Heart left ventricle (tissue), 13 donors: ENCODE data around the gene P2RY8.

Experiments used
- POLR2A ChIP-seq, 2 donors: fragments of 450-650 bp; IDR thresholded peaks; one replicate each; pipeline ENCODE4 v1.6.1; 2017; ENCODE audit warnings: antibody characterized with exemption in 2 of 2, mild to moderate bottlenecking in 2 of 2, moderate library complexity in 2 of 2
- TF ChIP-seq, protein P1 (sequence below), 12 donors: fragments of 200-600 bp; sonication (generic) in 4 of 12; IDR thresholded peaks; one replicate each; pipeline versions ENCODE4 v1.5.0 to v1.8.0; 2018 to 2022; ENCODE audit warnings: antibody characterized with exemption in 12 of 12, mild to moderate bottlenecking in 5 of 12
- donor health status: ischemic (EF 13 %, LVEDD 7.1; RV severe dilation, severe dysfunction).
- donor health status: DM: no; HTN: yes; CAD: no.
- donor health status: DM: no; HTN: no; CAD: no.
- donor health status: ischemic (EF 25% LVEDD 6.9; RV normal size, moderate dysfunction).
- donor health status: ischemic (EF 25% LVEDD 5.7; RV mildly dilated, moderate dysfunction).
- donor health status: ischemic (EF 35%, LVEDD 5.7; RV mildly dilated, moderate dysfunction).
- donor health status: nonischemic (EF 11% LVEDD 7.7; RV severe dilation, severe dysfunction).
- donor health status: DM: yes; HTN: yes; CAD: no.
- donor health status: PGD.
- donor health status: ischemic (EF 29% LVEDD 5.4; RV normal size, mild dysfunction).
- donor health status: nonischemic (EF 23%, LVEDD 6.1; RV moderate dilation, normal function).

DNA sequence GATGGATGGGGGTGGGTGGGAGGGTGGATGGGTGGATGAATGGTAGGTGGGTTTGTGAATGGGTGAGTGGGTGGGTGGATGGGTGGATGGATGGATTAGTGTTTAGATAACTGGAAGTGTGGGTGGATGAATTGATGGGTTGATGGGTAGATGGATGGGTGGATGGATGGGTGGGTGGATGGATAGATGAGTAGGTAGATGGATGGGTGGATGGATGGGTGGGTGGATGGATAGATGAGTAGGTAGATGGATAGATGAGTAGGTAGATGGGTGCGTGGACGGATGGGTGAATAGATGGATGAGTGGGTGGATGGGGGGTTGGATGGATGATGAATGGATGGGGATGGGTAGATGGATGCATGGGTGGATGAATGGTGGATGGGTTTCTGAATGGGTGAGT lies 64.0 kb downstream of the P2RY8 start:
- TF ChIP-seq POLR2A (IDR thresholded peaks at IDR 0.05), result no peak
- TF ChIP-seq, protein P1, sequence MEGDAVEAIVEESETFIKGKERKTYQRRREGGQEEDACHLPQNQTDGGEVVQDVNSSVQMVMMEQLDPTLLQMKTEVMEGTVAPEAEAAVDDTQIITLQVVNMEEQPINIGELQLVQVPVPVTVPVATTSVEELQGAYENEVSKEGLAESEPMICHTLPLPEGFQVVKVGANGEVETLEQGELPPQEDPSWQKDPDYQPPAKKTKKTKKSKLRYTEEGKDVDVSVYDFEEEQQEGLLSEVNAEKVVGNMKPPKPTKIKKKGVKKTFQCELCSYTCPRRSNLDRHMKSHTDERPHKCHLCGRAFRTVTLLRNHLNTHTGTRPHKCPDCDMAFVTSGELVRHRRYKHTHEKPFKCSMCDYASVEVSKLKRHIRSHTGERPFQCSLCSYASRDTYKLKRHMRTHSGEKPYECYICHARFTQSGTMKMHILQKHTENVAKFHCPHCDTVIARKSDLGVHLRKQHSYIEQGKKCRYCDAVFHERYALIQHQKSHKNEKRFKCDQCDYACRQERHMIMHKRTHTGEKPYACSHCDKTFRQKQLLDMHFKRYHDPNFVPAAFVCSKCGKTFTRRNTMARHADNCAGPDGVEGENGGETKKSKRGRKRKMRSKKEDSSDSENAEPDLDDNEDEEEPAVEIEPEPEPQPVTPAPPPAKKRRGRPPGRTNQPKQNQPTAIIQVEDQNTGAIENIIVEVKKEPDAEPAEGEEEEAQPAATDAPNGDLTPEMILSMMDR (IDR thresholded peaks at IDR 0.05), result no peak
